Sigmoid colon (tissue), 3 donors: ENCODE measurements around the gene CAPN15.

ENCODE experiments used
- CTCF ChIP-seq, 4 experiments: fragments of 450-650 bp in 3 of 4; fragments of 200-600 bp in 1 of 4; IDR thresholded peaks; one replicate each; pipeline ENCODE4 v1.5.1; 2016 to 2019; ENCODE audit warnings: antibody characterized with exemption in 4 of 4, mild to moderate bottlenecking in 3 of 4, moderate library complexity in 2 of 4
- POLR2A ChIP-seq, 2 donors: fragments of 450-650 bp; IDR thresholded peaks; one replicate each; pipeline ENCODE4 v1.6.1; 2016; ENCODE audit warnings: antibody characterized with exemption in 2 of 2, mild to moderate bottlenecking in 2 of 2, moderate library complexity in 2 of 2

DNA sequence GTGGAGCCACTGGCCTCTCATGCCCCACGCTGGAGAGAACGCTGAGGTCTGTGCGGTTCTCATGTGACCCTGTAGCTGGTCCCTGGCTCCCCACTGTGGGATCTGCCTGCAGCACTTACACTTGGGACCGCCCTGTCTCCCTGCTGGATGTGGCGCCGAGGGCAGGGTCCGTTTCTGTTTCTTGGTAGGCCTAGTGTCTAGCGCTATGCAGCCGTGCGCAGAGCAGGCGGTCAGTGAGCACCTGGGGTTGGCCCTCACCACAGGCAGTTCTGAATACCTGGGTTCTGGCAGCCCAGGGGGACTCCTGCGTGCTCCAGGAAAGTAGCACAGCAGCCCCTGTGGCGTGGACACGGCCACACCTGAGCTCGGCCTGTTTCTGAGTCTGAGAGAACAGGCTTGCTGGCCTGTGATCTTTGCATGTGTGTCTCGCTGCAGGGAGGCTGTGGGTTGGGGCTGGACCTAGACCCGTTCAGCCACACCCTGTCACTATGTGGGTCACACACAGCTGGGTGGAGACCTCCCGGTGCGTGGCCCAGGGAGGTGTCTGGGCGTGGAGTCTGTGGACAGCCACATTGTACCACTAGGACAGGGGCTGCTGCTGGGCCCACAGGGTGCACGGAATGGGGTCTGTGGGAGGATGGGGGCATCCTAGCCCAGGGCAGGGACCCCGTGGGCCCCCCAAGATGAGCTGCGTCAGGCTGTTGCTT, 2.8 kb downstream of the CAPN15 start:
- TF ChIP-seq POLR2A (IDR thresholded peaks at IDR 0.05): no peak
- TF ChIP-seq CTCF (IDR thresholded peaks at IDR 0.05): no peak
